Measurements from ENCODE around the gene NAXD.

DNA sequence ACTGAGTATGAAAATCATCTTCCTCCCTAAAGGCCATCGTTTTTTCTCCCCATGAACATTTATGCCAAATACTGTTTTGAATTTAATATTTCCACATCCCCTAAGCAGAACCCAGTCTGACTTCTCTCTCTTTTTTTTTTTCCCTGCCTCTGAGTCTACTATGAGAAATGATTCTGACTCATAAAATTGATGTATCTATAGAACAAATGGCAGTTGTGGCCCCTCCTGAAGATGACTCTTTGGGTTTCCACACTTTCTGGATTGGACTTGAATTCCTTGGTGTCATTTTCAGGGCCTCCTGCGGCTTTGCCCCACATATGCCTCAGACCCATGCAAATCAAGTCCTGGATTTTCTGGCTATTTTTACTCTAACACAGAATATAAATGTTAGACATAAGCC, 22.7 kb upstream of the NAXD start:
- TF ChIP-seq, protein P1, sequence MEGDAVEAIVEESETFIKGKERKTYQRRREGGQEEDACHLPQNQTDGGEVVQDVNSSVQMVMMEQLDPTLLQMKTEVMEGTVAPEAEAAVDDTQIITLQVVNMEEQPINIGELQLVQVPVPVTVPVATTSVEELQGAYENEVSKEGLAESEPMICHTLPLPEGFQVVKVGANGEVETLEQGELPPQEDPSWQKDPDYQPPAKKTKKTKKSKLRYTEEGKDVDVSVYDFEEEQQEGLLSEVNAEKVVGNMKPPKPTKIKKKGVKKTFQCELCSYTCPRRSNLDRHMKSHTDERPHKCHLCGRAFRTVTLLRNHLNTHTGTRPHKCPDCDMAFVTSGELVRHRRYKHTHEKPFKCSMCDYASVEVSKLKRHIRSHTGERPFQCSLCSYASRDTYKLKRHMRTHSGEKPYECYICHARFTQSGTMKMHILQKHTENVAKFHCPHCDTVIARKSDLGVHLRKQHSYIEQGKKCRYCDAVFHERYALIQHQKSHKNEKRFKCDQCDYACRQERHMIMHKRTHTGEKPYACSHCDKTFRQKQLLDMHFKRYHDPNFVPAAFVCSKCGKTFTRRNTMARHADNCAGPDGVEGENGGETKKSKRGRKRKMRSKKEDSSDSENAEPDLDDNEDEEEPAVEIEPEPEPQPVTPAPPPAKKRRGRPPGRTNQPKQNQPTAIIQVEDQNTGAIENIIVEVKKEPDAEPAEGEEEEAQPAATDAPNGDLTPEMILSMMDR (conservative IDR thresholded peaks at IDR 0.05; ENCODE audit: low read length) = no peak
- TF ChIP-seq EZH2phosphoT487 (IDR thresholded peaks at IDR 0.05; ENCODE audit: borderline replicate concordance, low read depth, low read length) = no peak
